GM23248 (cell line): ENCODE measurements around the gene KIRREL2.

Experiments used
- EZH2 ChIP-seq: fragments of 200-600 bp; sonication (generic); IDR thresholded peaks from 2 replicates; pipeline ENCODE4 v1.6.1; 2018; ENCODE audit warnings: antibody characterized with exemption, mild to moderate bottlenecking; ENCODE audit not compliant: insufficient read depth, poor library complexity, severe bottlenecking
- EZH2phosphoT487 ChIP-seq: fragments of 200-600 bp; sonication (generic); IDR thresholded peaks from 2 replicates; pipeline ENCODE4 v1.6.1; 2018; ENCODE audit warnings: antibody characterized with exemption, moderate library complexity, mild to moderate bottlenecking, low read depth; ENCODE audit not compliant: insufficient read depth

GRCh38 chr19:35860818-35861639, 4.3 kb downstream of the KIRREL2 start:
- peak; percentile 35 for TF ChIP-seq EZH2
- no peak for TF ChIP-seq EZH2phosphoT487
